Heart right ventricle (tissue), 16 donors: ENCODE data around the gene HLX. TPM values are rescaled to one million over a fixed set of nuclear protein-coding genes. Genes with fewer than 3 reads are reported as not detected.

ENCODE experiments used
- ATAC-seq, 8 donors: fragments of 200-7000 bp; cut with Tn5 transposase; one replicate each; pipeline ENCODE4 v1.9.1; 2020; ENCODE audit warnings: mild to moderate bottlenecking in 8 of 8, moderate library complexity in 8 of 8, moderate number of reproducible peaks in 1 of 8
- DNase-seq, 2 donors: peaks; one replicate each; pipeline ENCODE4 v3.0.0-alpha.2; 2020
- H3K27ac ChIP-seq, 10 donors: fragments of 200-600 bp; sonication (generic) in 2 of 10; one replicate each; pipeline versions ENCODE4 v1.5.0 to v1.8.0; 2020 to 2022; ENCODE audit warnings: mild to moderate bottlenecking in 3 of 10
- H3K27me3 ChIP-seq, 7 donors: fragments of 200-600 bp; one replicate each; pipeline ENCODE4 v1.8.0; 2021 to 2022; ENCODE audit warnings: mild to moderate bottlenecking in 2 of 7
- H3K36me3 ChIP-seq, 9 donors: fragments of 200-600 bp; sonication (generic) in 1 of 9; one replicate each; pipeline versions ENCODE4 v1.5.0 to v1.8.0; 2020 to 2022; ENCODE audit warnings: mild to moderate bottlenecking in 2 of 9
- H3K4me1 ChIP-seq, 9 donors: fragments of 200-600 bp; sonication (generic) in 1 of 9; one replicate each; pipeline versions ENCODE4 v1.5.0 to v1.8.0; 2020 to 2022; ENCODE audit warnings: mild to moderate bottlenecking in 4 of 9
- H3K4me3 ChIP-seq, 10 donors: fragments of 200-600 bp; sonication (generic) in 2 of 10; one replicate each; pipeline versions ENCODE4 v1.5.0 to v1.8.0; 2020 to 2022; ENCODE audit warnings: mild to moderate bottlenecking in 7 of 10, moderate library complexity in 2 of 10
- H3K9me3 ChIP-seq, 11 donors: fragments of 200-600 bp in 10 of 11; sonication (generic) in 2 of 11; one replicate each; pipeline versions ENCODE4 v1.5.0 to v1.8.0; 2013 to 2022; ENCODE audit warnings: mild to moderate bottlenecking in 2 of 11, control low read depth in 1 of 11, moderate library complexity in 1 of 11
- WGBS, 2 donors: extraction: QIAGEN DNeasy Blood & Tissue Kit; methylation state at CpG; one replicate each; pipeline ENCODE4 v1.1.7; 2013; ENCODE audit warnings: inconsistent platforms in 1 of 2; 5-methylcytosine and 5-hydroxymethylcytosine counted together
- intact Hi-C, 10 donors: fragments of 100-400 bp; cut with DNase I; formaldehyde crosslinking; loops; one replicate each; pipeline versions ENCODE4 v1.11.1 to v1.14.2; 2022
- polyA plus RNA-seq, 2 donors: library from polyadenylated mRNA; stranded (reverse); fragments of 200-250 nt; gene quantifications; one replicate each; pipeline ENCODE4 v1.2.3, GENCODE V29; 2013
- total RNA-seq, 10 donors: library from RNA; stranded (reverse); fragmentation: NEBNext Ultra II Directional in 3 of 10; extraction: Animal tissue kit (Norgen Biotek cat#: 25700) in 3 of 10; gene quantifications; one replicate each; pipeline versions ENCODE4 v1.2.1 to v1.2.4, GENCODE V29; 2021 to 2023
- TF ChIP-seq, protein P1 (sequence below), 9 donors: fragments of 200-600 bp; sonication (generic) in 2 of 9; IDR thresholded peaks; one replicate each; pipeline versions ENCODE4 v1.5.0 to v1.8.0; 2021 to 2022; ENCODE audit warnings: antibody characterized with exemption in 9 of 9, mild to moderate bottlenecking in 5 of 9, moderate library complexity in 1 of 9
- donor health status: Arrhythmogenic right ventricular cardiomyopathy.
- donor health status: ischemic (EF 13 %, LVEDD 7.1; RV severe dilation, severe dysfunction).
- donor health status: healthy with polysubstance abuse.
- donor health status: DM: no; HTN: yes; CAD: no.
- donor health status: DM: no; HTN: no; CAD: no.
- donor health status: ischemic (EF 25% LVEDD 6.9; RV normal size, moderate dysfunction).
- donor health status: ischemic (EF 25% LVEDD 5.7; RV mildly dilated, moderate dysfunction).
- donor health status: healthy.
- donor health status: DM: yes; HTN: yes; CAD: no.
- donor health status: Ischemic cardiomyopathy.
- donor health status: ischemic (EF 35%, LVEDD 5.7; RV mildly dilated, moderate dysfunction).
- donor health status: nonischemic (EF 11% LVEDD 7.7; RV severe dilation, severe dysfunction).
- donor health status: DM: yes; HTN: yes; CAD: no.
- donor health status: PGD.
- donor health status: ischemic (EF 29% LVEDD 5.4; RV normal size, mild dysfunction).
- donor health status: nonischemic (EF 23%, LVEDD 6.1; RV moderate dilation, normal function).

The HLX gene
- total and polyA plus RNA-seq, 12 donors: 4.3 to 13.8 (median 6.7) TPM

DNA sequence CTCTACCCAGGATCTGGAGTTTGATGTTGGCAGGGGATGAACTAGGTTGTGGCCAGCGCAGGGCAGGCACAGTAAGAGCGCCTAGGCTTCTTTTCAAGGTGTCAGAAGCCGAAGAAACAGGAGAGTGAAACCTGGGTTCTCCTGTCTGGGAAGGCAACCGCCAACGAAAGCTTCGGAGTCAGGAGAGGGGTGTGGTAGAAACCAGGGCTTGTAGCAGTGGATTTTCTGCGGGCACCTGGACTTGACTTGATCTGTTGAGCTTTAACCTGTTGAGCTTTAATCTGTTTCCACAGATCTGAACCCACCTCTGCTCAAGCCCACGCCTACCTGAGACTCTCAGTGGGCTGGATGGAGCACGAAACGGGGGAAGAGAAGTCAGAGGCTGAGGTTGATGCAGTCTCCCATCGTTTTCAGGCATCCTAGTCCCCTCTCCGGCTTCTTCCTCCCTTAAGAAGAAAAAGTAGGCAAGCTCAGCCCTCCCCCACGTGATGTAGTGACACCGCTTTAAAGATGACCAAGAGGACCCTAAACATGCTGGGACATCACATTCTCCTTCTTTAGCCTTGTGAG is 9.3 kb downstream of the HLX start:
- TF ChIP-seq, protein P1, sequence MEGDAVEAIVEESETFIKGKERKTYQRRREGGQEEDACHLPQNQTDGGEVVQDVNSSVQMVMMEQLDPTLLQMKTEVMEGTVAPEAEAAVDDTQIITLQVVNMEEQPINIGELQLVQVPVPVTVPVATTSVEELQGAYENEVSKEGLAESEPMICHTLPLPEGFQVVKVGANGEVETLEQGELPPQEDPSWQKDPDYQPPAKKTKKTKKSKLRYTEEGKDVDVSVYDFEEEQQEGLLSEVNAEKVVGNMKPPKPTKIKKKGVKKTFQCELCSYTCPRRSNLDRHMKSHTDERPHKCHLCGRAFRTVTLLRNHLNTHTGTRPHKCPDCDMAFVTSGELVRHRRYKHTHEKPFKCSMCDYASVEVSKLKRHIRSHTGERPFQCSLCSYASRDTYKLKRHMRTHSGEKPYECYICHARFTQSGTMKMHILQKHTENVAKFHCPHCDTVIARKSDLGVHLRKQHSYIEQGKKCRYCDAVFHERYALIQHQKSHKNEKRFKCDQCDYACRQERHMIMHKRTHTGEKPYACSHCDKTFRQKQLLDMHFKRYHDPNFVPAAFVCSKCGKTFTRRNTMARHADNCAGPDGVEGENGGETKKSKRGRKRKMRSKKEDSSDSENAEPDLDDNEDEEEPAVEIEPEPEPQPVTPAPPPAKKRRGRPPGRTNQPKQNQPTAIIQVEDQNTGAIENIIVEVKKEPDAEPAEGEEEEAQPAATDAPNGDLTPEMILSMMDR (IDR thresholded peaks at IDR 0.05): no peak

DNA sequence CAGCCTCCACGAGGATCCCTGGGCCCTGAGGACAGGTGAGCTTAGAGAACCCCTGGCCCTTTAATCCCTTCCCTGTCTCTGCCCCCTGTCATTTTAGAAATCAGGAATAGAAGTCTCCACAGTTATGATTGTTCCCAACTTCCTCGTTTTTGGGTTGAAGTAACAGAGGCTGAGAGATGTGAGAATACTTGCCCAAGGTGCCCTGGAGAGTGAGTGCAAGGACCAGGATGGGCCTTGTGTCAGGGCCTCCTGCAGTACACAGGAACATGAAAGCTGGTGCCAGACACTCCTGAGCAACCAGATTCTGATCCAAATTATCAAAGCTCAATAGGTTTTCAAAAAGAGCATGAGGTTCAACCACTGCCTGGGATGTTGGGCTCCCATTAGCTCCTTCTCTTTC is 10.1 kb downstream of the HLX start:
- H3K9me3 ChIP-seq: no peaks in the 10 kb centered on the region
- peaks cover 0 to 53% (median 21%) of the 10 kb centered on the region in 9 donors for H3K4me1 ChIP-seq
- H3K27me3 ChIP-seq: peaks cover 25 to 94% (median 79%) of the 10 kb centered on the region in 7 donors
- intact Hi-C loops: loop anchor here in 3 of 10 donors (10.0 kb wide), 2 partner anchors 105 to 145 kb away; no protein-coding TSS in a partner anchor
- H3K27ac ChIP-seq: no peak overlapping the region
- no peak for ATAC-seq
- peaks cover 0 to 24% (median 15%) of the 10 kb centered on the region in 9 donors for H3K36me3 ChIP-seq
- H3K4me3 ChIP-seq: no peak overlapping the region
- no peak for DNase-seq
- TF ChIP-seq, protein P1 (IDR thresholded peaks at IDR 0.05): no peak
- 37 to 48% methylated on average over 2 of the region's 2 CpGs for WGBS, 2 donors

More for the DNA sequence above, 9.3 kb downstream of the HLX start:
- DNase-seq: no peak
- H3K4me1 ChIP-seq: peaks cover 0 to 51% (median 15%) of the 10 kb centered on the region in 9 donors
- no peak overlapping the region for H3K27ac ChIP-seq
- H3K9me3 ChIP-seq: no peaks in the 10 kb centered on the region
- peaks cover 19 to 86% (median 70%) of the 10 kb centered on the region in 7 donors for H3K27me3 ChIP-seq
- intact Hi-C loops: loop anchor here in 3 of 10 donors (10.0 kb wide), 2 partner anchors 106 to 146 kb away; no protein-coding TSS in a partner anchor
- ATAC-seq: no peak
- 38 to 67% methylated on average over 14 of the region's 14 CpGs for WGBS, 2 donors
- H3K4me3 ChIP-seq: no peak overlapping the region
- H3K36me3 ChIP-seq: peaks cover 0 to 33% (median 24%) of the 10 kb centered on the region in 9 donors

DNA sequence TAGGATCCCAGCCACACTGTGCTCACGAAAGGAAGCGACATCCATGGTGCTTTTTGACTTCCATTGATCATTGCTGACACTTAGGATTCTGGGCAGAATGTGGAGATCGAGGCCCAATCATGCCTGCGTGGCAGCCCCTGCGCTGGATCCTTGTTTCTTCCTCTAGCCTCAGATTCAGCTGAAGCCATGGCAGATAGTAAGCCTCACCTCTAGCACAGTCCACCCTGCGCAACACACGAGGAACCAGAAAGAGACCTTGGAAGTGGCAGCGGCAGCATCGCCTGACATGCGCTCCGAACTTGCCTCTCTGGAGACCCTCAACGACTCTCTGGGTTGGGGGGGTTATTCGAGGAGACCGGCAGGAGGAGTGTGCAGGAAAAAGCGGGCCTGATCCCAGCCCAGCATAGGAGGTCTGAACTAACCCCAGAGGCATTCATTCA is 10.6 kb downstream of the HLX start:
- no peak for DNase-seq
- TF ChIP-seq, protein P1 (IDR thresholded peaks at IDR 0.05): no peak
- intact Hi-C loops: loop anchor here in 4 of 10 donors (10.0 kb wide), 3 partner anchors 105 to 315 kb away; no protein-coding TSS in a partner anchor
- no peak overlapping the region for H3K27ac ChIP-seq
- WGBS, 2 donors: 51 to 64% methylated on average over 15 of the region's 15 CpGs
- peaks cover 0 to 49% (median 23%) of the 10 kb centered on the region in 9 donors for H3K4me1 ChIP-seq
- H3K27me3 ChIP-seq: peaks cover 26 to 96% (median 84%) of the 10 kb centered on the region in 7 donors
- H3K36me3 ChIP-seq: peaks cover 0 to 19% (median 10%) of the 10 kb centered on the region in 9 donors
- no peaks in the 10 kb centered on the region for H3K9me3 ChIP-seq
- no peak overlapping the region for H3K4me3 ChIP-seq
- no peak for ATAC-seq

DNA sequence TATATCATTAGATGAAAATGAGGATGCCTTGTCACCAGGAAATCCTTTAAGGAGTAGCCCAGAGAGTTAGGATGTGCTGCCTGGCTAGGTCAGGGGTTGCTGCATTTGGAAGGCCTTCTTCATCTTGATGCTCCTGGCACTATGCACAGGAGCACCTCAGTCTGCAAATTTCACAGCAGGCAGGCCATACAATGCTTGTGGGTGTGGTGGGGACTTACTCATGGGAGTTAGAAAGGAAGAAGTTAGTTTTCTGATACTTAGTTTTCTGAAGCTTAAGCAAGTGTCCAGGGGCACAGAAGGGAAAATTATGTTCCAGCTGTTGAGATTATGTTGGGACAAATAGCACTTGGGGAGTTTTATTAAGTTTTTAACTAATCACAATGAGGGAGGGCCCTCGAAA is 11.4 kb downstream of the HLX start:
- peaks cover 0 to 44% (median 20%) of the 10 kb centered on the region in 9 donors for H3K4me1 ChIP-seq
- peaks cover 0 to 12% (median 3%) of the 10 kb centered on the region in 9 donors for H3K36me3 ChIP-seq
- H3K27ac ChIP-seq: no peak overlapping the region
- peaks cover 31 to 98% (median 91%) of the 10 kb centered on the region in 7 donors for H3K27me3 ChIP-seq
- TF ChIP-seq, protein P1 (IDR thresholded peaks at IDR 0.05): no peak
- WGBS, 2 donors: 43 to 65% methylated on average over 1 of the region's 1 CpG
- DNase-seq (no peak), ATAC-seq (no peak)
- intact Hi-C loops: loop anchor here in 2 of 10 donors (10.0 kb wide), 1 partner anchor 314 kb away; no protein-coding TSS in a partner anchor
- no peaks in the 10 kb centered on the region for H3K9me3 ChIP-seq
- no peak overlapping the region for H3K4me3 ChIP-seq
